HG03571 (cell line): Measurements from ENCODE around the gene ANKS1B.

Source experiments
- ATAC-seq: cut with Tn5 transposase; IDR thresholded peaks from one replicate; pipeline ENCODE4 v1.9.1; 2021; ENCODE audit not compliant: unreplicated experiment

ANKS1B gene

GRCh38 chr12:98909746-98910145, 1075.0 kb downstream of the ANKS1B start:
- no peak for ATAC-seq

- no peak for ATAC-seq
Observed at GRCh38 chr12:98908866-98909265, 1075.9 kb downstream of the ANKS1B start.

DNA sequence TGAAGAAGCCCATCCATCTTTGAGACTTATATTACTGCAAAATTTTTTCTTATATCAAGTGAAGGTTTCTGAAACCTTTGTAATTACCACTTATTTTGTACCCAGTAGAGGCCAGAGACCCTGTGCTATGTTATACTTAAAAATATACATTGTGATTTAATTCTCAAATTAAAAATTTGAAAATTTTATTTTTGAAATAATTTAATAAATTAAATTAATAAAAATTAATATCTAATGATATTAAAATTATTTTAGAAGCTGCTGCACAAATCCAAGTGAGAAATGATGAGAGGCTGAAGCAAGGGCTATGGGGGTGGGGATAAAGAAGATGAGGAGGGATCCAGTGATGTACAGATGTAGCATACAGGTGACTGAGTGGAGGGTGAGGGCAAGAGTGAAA, 1080.9 kb downstream of the ANKS1B start:
- ATAC-seq, result no peak

- ATAC-seq, result no peak
Observed at GRCh38 chr12:98901189-98901588, 1083.5 kb downstream of the ANKS1B start.

GRCh38 chr12:98896938-98897337, 1087.8 kb downstream of the ANKS1B start:
- no peak for ATAC-seq

DNA sequence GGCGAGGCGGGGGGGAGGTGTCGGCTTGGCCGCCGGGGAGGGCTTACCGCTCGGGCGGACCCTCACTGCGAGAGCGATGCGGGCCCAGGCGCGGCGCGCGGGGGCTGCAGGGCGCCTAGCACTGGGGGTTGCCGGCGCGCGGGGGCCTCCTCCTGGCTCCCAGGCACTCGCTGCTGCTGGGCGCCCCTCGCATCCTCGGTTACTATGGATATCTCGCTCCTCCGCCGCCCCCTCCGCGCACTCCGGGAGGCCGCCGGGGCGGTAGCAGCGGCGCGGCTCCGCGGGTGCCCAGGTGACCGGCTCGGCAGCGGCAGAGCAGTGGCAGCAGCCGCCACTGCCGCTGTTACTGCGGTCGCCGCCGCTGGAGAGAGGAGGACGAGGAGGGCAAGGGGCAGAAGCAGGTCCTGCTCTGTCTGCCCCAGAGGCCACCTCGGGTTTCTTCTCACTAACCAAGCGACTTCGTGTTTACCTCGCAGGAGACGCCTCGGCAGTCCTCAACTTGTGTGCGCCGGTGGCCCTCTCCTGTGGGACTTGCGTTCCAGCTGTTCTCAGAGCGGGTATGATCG, 1089.6 kb downstream of the ANKS1B start:
- ATAC-seq, result no peak

- no peak for ATAC-seq
Observed at GRCh38 chr12:98894412-98895085, 1090.2 kb downstream of the ANKS1B start.

- no peak for ATAC-seq
Observed at GRCh38 chr12:98893675-98894411, 1090.9 kb downstream of the ANKS1B start.

- ATAC-seq, result no peak
Observed at GRCh38 chr12:98893126-98893674, 1091.5 kb downstream of the ANKS1B start.

DNA sequence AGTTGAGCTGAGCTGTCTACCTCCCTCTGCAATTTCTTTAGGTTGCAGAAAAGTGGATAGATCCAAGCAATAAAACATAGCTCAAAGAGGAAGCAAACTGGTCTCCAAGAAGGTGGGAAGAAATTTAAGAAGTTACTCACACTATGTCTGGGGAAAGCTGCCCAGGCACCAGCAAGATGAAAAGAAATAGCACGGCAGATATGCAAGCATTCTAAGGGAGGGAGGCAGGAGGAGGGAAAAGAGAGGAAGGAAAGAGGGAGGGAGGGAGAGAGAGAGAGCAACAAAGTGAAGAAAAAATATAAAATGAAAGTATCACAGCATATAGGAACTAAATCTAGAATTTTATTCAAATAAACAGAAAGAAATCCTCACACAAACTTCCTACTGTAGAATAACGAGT, 1099.0 kb downstream of the ANKS1B start:
- ATAC-seq, result no peak

GRCh38 chr12:98883231-98883630, 1101.5 kb downstream of the ANKS1B start:
- ATAC-seq, result no peak

DNA sequence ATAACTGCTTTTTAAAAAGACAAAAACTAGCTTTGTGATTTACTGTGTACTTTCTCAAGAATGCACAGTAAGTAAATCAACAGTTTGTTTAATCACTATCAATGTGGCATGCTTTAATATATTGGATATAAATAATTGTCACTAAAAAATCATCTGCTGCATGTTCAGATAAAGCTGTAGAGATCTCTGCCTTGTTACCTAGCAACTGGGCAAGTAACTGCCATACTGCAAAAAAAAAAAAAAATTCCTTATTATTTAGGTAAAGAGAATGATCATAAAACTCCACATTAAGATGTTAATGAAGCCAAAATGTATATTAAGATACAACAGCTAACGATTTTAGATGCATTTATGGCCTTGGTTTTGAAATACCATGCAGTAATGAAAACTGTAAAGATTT, 1102.2 kb downstream of the ANKS1B start:
- no peak for ATAC-seq

GRCh38 chr12:98873776-98874175, 1111.0 kb downstream of the ANKS1B start:
- no peak for ATAC-seq

GRCh38 chr12:98870504-98870903, 1114.2 kb downstream of the ANKS1B start:
- no peak for ATAC-seq

- no peak for ATAC-seq
Observed at GRCh38 chr12:98869886-98870503, 1114.7 kb downstream of the ANKS1B start.

- ATAC-seq, result no peak
Observed at GRCh38 chr12:98868538-98868937, 1116.2 kb downstream of the ANKS1B start.

DNA sequence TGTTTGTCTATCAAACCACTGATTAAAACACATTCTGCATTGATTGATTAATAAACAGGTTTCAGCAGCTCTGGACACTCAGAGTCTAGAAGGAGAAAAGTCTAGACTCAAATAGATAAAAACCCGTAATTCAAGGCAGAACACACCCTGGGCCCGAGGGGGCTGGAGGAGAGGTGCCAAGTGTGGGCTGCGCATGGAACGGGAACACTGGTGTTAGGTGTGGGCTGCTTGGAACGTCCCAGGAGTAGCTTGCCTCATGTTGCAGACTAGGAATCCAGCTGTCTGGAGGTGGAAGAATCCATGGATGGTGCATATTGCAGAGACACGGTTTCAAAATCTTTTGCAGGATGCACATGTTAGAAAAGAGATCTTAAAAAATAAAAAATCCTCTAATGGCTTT, 1116.7 kb downstream of the ANKS1B start:
- no peak for ATAC-seq

DNA sequence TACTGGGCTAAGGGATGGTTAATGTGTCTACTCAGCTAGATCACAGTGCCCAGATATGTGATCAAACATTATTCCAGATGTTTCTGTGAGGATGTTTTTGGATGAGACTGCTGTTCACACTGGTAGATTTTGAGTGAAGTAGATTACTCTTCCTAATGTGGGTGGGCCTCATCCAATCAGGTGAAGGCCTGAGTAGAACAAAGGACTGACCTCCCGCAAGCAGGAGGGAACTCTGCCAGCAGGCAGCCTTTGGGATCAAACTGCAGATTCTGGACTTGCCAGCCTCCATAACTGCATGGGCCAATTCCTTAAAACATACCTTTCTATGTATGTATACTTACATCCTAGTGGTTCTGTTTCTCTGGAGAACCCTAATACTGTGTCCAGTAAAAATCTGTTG, 1120.4 kb downstream of the ANKS1B start:
- ATAC-seq, result no peak

GRCh38 chr12:98863167-98863566, 1121.6 kb downstream of the ANKS1B start:
- no peak for ATAC-seq

- ATAC-seq, result no peak
Observed at GRCh38 chr12:98861251-98861650, 1123.5 kb downstream of the ANKS1B start.

GRCh38 chr12:98856897-98857540, 1127.7 kb downstream of the ANKS1B start:
- no peak for ATAC-seq
